Ectodermal cell (in vitro differentiated cells): ENCODE results near the gene USH2A.

Experiments used
- H3K27ac ChIP-seq: 2 replicates; pipeline ENCODE4 v1.7.0; 2013; ENCODE audit warnings: mild to moderate bottlenecking, low read depth, low read length; ENCODE audit not compliant: insufficient read depth, poor library complexity, severe bottlenecking
- H3K27me3 ChIP-seq: 2 replicates; pipeline ENCODE4 v1.7.0; 2013; ENCODE audit warnings: mild to moderate bottlenecking, low read length; ENCODE audit not compliant: insufficient read depth, control insufficient read depth, poor library complexity, severe bottlenecking
- H3K36me3 ChIP-seq: one replicate; pipeline ENCODE4 v1.7.0; 2013; ENCODE audit warnings: low read length; ENCODE audit not compliant: control insufficient read depth, insufficient read depth
- H3K4me1 ChIP-seq: one replicate; pipeline ENCODE4 v1.7.0; 2013; ENCODE audit warnings: low read length; ENCODE audit not compliant: control insufficient read depth, insufficient read depth
- H3K4me3 ChIP-seq: 2 replicates; pipeline ENCODE4 v1.7.0; 2013; ENCODE audit warnings: low read depth, low read length, control low read depth; ENCODE audit not compliant: insufficient read depth
- H3K9me3 ChIP-seq: 2 replicates; pipeline ENCODE4 v1.7.0; 2013; ENCODE audit warnings: mild to moderate bottlenecking, low read length, moderate library complexity; ENCODE audit not compliant: control insufficient read depth
- WGBS, 2 experiments: methylation state at CpG; one replicate each; pipeline ENCODE4 v1.1.7; 2013; ENCODE audit warnings: missing lambda C conversion rate in 2 of 2; 5-methylcytosine and 5-hydroxymethylcytosine counted together

The USH2A gene

GRCh38 chr1:215599418-215600074 lies 823.7 kb downstream of the USH2A start:
- Histone ChIP-seq H3K36me3 (peaks cover 5% of the 10 kb centered on the region), H3K27ac (peak overlapping the region; percentile 30)

GRCh38 chr1:215597961-215598360 lies 825.3 kb downstream of the USH2A start:
- no peaks in the 10 kb centered on the region for H3K9me3 ChIP-seq
- no peaks in the 10 kb centered on the region for H3K27me3 ChIP-seq
- H3K36me3 ChIP-seq = peaks cover 5% of the 10 kb centered on the region
- no peak overlapping the region for H3K4me3 ChIP-seq
- H3K27ac ChIP-seq = no peak overlapping the region
- peaks cover 10% of the 10 kb centered on the region for H3K4me1 ChIP-seq

More at GRCh38 chr1:215599418-215600074, 823.7 kb downstream of the USH2A start:
- Histone ChIP-seq H3K9me3 (no peaks in the 10 kb centered on the region), H3K4me3 (no peak overlapping the region), H3K4me1 (peaks cover 10% of the 10 kb centered on the region), H3K27me3 (no peaks in the 10 kb centered on the region)
- 45 to 57% methylated on average over 2 to 3 of the region's 3 CpGs for WGBS, 2 experiments

GRCh38 chr1:215595231-215595630 lies 828.0 kb downstream of the USH2A start:
- no peaks in the 10 kb centered on the region for H3K9me3 ChIP-seq
- peaks cover 9% of the 10 kb centered on the region for H3K4me1 ChIP-seq
- H3K36me3 ChIP-seq = peaks cover 5% of the 10 kb centered on the region
- 90 to 96% methylated on average over 2 of the region's 2 CpGs for whole genome bisulfite sequencing, 2 experiments
- H3K4me3 ChIP-seq = no peak overlapping the region
- H3K27ac ChIP-seq = no peak overlapping the region
- no peaks in the 10 kb centered on the region for H3K27me3 ChIP-seq

- Histone ChIP-seq H3K4me3 (no peak overlapping the region), H3K27me3 (no peaks in the 10 kb centered on the region), H3K27ac (no peak overlapping the region), H3K4me1 (peaks cover 3% of the 10 kb centered on the region), H3K9me3 (no peaks in the 10 kb centered on the region), H3K36me3 (peaks cover 5% of the 10 kb centered on the region)
- 92 to 100% methylated on average over 3 of the region's 3 CpGs for WGBS, 2 experiments
Observed at GRCh38 chr1:215594640-215595039, 828.6 kb downstream of the USH2A start.

GRCh38 chr1:215590779-215591491 lies 832.3 kb downstream of the USH2A start:
- 84 to 92% methylated on average over 4 of the region's 4 CpGs for WGBS, 2 experiments
- Histone ChIP-seq H3K4me3 (no peak overlapping the region), H3K27ac (no peak overlapping the region), H3K4me1 (no peaks in the 10 kb centered on the region), H3K36me3 (no peaks in the 10 kb centered on the region), H3K9me3 (no peaks in the 10 kb centered on the region), H3K27me3 (no peaks in the 10 kb centered on the region)

- Histone ChIP-seq H3K36me3 (peaks cover 2% of the 10 kb centered on the region), H3K27me3 (no peaks in the 10 kb centered on the region), H3K9me3 (no peaks in the 10 kb centered on the region), H3K4me3 (no peak overlapping the region), H3K27ac (no peak overlapping the region), H3K4me1 (no peaks in the 10 kb centered on the region)
- WGBS, 2 experiments = 93 to 97% methylated on average over 4 of the region's 4 CpGs
Observed at GRCh38 chr1:215589650-215590435, 833.4 kb downstream of the USH2A start.

GRCh38 chr1:215584389-215584788 lies 838.9 kb downstream of the USH2A start:
- H3K4me3 ChIP-seq = no peak overlapping the region
- 92 to 100% methylated on average over 1 of the region's 1 CpG for WGBS, 2 experiments
- H3K4me1 ChIP-seq = no peaks in the 10 kb centered on the region
- no peaks in the 10 kb centered on the region for H3K27me3 ChIP-seq
- H3K9me3 ChIP-seq = no peaks in the 10 kb centered on the region
- peaks cover 21% of the 10 kb centered on the region for H3K36me3 ChIP-seq
- H3K27ac ChIP-seq = no peak overlapping the region

GRCh38 chr1:215583185-215583749 lies 840.0 kb downstream of the USH2A start:
- Histone ChIP-seq H3K36me3 (peaks cover 25% of the 10 kb centered on the region), H3K4me3 (no peak overlapping the region), H3K4me1 (no peaks in the 10 kb centered on the region), H3K27me3 (no peaks in the 10 kb centered on the region), H3K9me3 (no peaks in the 10 kb centered on the region), H3K27ac (no peak overlapping the region)
- WGBS, 2 experiments = 71 to 76% methylated on average over 5 of the region's 5 CpGs

GRCh38 chr1:215581896-215582295 lies 841.4 kb downstream of the USH2A start:
- Histone ChIP-seq H3K27ac (no peak overlapping the region), H3K4me1 (no peaks in the 10 kb centered on the region), H3K9me3 (no peaks in the 10 kb centered on the region), H3K4me3 (no peak overlapping the region), H3K27me3 (no peaks in the 10 kb centered on the region), H3K36me3 (peaks cover 27% of the 10 kb centered on the region)
- WGBS, 2 experiments = 97 to 100% methylated on average over 1 to 2 of the region's 2 CpGs
